IPS-18a (cell line): Measurements from ENCODE around the gene RBFOX1.

ENCODE experiments used
- H3K27ac ChIP-seq: one replicate; pipeline ENCODE4 v1.5.1; 2013; ENCODE audit warnings: low read length
- H3K27me3 ChIP-seq: one replicate; pipeline ENCODE4 v1.6.1; 2013; ENCODE audit warnings: mild to moderate bottlenecking, low read length; ENCODE audit not compliant: control insufficient read depth, insufficient read depth
- H3K36me3 ChIP-seq: one replicate; pipeline ENCODE4 v1.6.1; 2013; ENCODE audit warnings: low read depth, low read length; ENCODE audit not compliant: control insufficient read depth
- H3K4me1 ChIP-seq: one replicate; pipeline ENCODE4 v1.6.1; 2013; ENCODE audit warnings: low read depth, low read length; ENCODE audit not compliant: control insufficient read depth
- H3K4me3 ChIP-seq: one replicate; pipeline ENCODE4 v1.5.1; 2013; ENCODE audit warnings: low read length
- H3K9ac ChIP-seq: one replicate; pipeline ENCODE4 v1.6.1; 2013; ENCODE audit warnings: mild to moderate bottlenecking, low read length, moderate library complexity
- H3K9me3 ChIP-seq: one replicate; pipeline ENCODE4 v1.6.1; 2013; ENCODE audit warnings: low read depth, low read length; ENCODE audit not compliant: control insufficient read depth

RBFOX1 gene

DNA sequence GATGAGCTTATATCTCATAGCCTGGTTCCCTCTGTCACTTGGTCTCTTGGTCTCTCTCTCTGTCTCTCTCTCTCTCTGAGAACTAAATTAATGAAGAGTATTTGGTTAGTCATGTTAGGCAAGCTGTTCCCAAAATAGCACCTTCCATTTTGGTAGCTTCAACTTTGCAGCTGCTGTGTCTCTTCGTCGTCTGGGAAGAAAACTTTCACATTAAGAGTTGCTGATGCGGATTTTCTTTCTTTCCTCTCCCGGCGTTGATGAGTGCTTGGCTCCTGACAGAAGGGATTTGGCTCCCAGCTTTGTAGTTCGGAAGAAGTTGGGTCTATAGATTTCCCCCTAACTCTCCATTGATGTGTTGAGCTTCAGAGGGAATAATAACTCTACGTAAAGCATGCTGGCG is at the start of gene RBFOX1:
Gene RBFOX1, plus strand, starts transcription at position 235 of the 400 bp plus-strand sequence.
- Histone ChIP-seq H3K9ac (no peak within 1 kb of the TSS), H3K9me3 (no peaks in the 10 kb centered on the region), H3K4me3 (no peak within 1 kb of the TSS), H3K4me1 (no peaks in the 10 kb centered on the region), H3K27me3 (no peaks in the 10 kb centered on the region), H3K36me3 (no peaks in the 10 kb centered on the region), H3K27ac (no peak within 1 kb of the TSS)

DNA sequence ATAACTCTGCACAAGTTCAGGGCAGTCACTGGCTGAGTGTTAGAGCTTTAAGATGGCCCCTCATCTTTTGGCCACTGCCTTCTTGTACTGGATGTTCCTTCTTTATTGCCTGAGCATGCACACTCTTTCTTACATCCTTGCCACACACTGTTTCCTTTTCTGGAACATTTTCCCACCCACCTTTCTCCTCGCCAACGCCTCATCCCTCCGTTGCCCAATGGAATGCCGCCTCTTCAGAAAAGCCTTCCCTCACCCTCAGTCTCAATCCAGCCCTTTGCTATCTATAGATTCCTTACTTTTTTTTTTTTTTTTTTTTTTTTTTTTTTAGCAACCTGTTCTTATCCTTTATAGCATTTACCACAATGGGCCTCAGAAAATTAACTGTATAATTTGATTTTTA is 47.9 kb upstream of the RBFOX1 start:
- Histone ChIP-seq H3K27me3 (no peaks in the 10 kb centered on the region), H3K4me1 (no peaks in the 10 kb centered on the region), H3K27ac (no peak overlapping the region), H3K36me3 (no peaks in the 10 kb centered on the region), H3K9me3 (peaks cover 4% of the 10 kb centered on the region), H3K9ac (no peak overlapping the region), H3K4me3 (no peak overlapping the region)

DNA sequence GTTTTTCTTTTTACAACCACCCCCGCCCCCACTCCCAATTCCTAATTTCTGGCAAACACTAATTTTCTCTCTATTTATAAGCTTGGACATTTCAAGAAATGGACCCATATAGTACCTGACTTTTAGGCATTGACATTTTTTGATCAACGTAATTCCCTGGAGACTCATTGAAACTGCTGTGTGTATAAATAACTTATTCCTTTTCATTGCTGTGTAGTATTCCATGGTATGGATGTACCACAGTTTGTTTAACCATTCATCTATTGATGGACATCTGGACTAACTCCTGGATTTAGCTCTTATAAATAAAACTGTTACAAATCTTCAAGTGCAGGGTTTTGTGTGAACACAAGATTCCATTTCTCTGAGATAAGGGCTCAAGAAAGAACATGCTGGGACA is 47.1 kb upstream of the RBFOX1 start:
- peaks cover 4% of the 10 kb centered on the region for H3K9me3 ChIP-seq

DNA sequence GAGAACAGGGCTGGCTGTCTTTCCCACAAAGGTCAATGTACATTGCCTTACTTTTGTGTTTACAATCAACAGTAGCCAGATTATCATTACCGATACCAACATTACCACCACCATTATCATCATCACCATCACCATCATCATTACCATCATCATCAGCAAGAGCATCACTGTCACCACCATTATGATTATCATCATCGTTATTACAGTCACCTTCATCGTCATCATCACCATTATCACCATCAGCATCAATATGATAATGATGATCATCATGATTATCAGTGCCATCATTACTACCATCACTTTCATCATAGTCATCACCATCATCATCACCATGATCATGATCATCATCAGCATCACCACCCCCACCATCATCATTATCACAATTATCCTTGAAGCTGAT is 43.3 kb upstream of the RBFOX1 start:
- H3K9ac ChIP-seq: no peak overlapping the region
- no peak overlapping the region for H3K4me3 ChIP-seq
- no peak overlapping the region for H3K27ac ChIP-seq
- H3K4me1 ChIP-seq: no peaks in the 10 kb centered on the region
- no peaks in the 10 kb centered on the region for H3K27me3 ChIP-seq
- peaks cover 4% of the 10 kb centered on the region for H3K9me3 ChIP-seq
- H3K36me3 ChIP-seq: no peaks in the 10 kb centered on the region

More for the DNA sequence above, 47.1 kb upstream of the RBFOX1 start:
- Histone ChIP-seq H3K9ac (no peak overlapping the region), H3K4me1 (no peaks in the 10 kb centered on the region), H3K27me3 (no peaks in the 10 kb centered on the region), H3K4me3 (no peak overlapping the region), H3K36me3 (no peaks in the 10 kb centered on the region), H3K27ac (no peak overlapping the region)

DNA sequence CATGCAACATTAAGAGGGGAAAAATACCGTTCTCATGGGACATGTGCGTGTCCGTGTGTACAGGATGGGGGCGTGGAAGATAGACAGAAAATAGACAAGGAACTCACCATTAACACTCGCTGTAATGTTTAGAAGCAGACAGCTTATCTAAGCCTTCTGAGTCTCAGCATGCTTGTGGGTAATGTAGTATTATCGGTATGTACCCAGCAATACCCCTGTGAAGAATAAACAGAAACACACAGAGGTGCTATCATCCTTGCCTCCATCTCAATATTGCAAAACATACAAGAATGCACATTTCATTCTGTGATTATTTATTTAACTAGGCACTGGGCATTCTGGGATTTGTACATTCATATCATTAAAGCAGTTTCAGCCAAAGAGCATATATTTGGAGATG is 42.0 kb upstream of the RBFOX1 start:
- Histone ChIP-seq H3K27me3 (no peaks in the 10 kb centered on the region), H3K27ac (no peak overlapping the region), H3K4me3 (no peak overlapping the region), H3K9me3 (no peaks in the 10 kb centered on the region), H3K4me1 (no peaks in the 10 kb centered on the region), H3K9ac (no peak overlapping the region), H3K36me3 (no peaks in the 10 kb centered on the region)

DNA sequence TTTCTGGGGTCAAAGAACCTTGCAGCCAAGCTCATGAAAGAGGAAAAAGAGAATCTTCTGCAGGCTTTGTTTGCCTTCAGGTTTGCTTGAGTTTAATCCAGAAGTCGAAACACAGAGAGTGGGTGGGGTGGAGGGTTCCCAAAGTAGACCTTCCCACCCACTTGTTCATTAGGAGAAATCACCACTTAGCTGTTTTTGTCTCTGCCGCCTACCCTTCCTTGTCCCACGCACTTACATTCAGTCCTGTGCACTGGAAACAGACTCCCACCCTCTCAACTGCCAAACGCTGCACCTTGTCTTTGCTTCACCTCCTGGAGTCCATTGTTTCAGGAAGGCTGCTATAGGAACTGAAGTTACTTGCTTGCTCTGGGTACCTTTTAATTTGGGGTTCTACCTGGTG is 38.6 kb upstream of the RBFOX1 start:
- no peak overlapping the region for H3K27ac ChIP-seq
- no peaks in the 10 kb centered on the region for H3K9me3 ChIP-seq
- no peaks in the 10 kb centered on the region for H3K27me3 ChIP-seq
- H3K36me3 ChIP-seq: no peaks in the 10 kb centered on the region
- no peak overlapping the region for H3K9ac ChIP-seq
- H3K4me3 ChIP-seq: no peak overlapping the region
- no peaks in the 10 kb centered on the region for H3K4me1 ChIP-seq

DNA sequence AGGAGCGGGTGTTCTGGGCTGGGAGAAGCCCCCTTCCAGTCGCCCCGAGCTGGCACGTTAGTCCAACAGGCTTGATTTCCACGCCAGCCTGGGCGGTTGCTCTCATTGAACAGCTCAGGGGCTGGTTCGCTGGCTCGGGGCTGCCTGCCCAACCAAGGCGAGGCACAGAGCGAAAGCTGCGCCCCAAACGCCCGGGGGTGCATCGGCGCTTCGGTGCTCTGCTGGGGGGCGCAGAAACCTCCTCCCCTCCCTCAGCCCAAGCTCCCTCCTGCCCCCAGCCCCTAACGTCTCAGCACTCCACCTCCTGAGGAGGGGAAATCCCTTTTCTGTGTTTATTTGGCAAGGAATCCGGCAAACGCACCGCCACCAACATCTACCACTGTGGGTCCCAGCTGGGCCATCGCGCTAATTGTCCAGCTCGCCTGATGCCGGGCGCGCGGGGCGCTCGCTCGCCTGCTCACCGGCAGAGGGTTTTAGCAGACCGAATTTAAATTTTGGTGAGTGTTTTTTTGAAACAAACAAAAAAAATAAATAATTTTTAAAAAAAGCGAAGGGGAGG is 29.5 kb upstream of the RBFOX1 start:
- H3K36me3 ChIP-seq: no peaks in the 10 kb centered on the region
- peaks cover 49% of the 10 kb centered on the region for H3K27me3 ChIP-seq
- peak overlapping the region; percentile 83 for H3K4me3 ChIP-seq
- peak overlapping the region; percentile 13 for H3K9ac ChIP-seq
- no peak overlapping the region for H3K27ac ChIP-seq
- no peaks in the 10 kb centered on the region for H3K9me3 ChIP-seq
- H3K4me1 ChIP-seq: peaks cover 10% of the 10 kb centered on the region

DNA sequence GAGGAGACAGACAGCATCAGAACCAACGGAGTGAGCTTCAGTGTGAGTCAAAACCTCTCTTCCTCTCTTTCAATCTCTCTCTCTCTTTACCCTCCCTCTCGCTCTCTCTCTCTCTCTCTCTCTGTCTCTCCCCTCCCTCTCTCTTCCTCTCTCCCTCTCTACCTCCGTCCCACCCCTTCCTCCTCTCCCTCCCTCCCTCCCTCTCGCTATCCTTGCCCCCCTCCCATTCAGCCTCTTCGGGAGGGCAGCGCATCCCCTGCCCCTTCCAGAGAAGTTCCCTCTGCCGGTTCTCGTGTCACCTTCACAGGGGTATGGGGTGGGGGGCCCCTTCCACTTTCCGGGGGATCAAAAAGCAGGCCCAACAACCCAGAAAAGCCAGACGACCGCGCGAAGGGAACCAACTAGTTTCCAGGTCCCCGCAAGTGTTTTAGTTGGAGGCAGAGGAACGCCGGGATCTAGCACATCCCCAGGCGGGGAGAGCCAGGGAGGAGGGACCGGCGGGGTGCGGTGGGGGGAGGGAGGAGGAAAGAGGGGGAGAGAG is 28.9 kb upstream of the RBFOX1 start:
- peak overlapping the region; percentile 83 for H3K4me3 ChIP-seq
- H3K9me3 ChIP-seq: no peaks in the 10 kb centered on the region
- H3K4me1 ChIP-seq: peaks cover 10% of the 10 kb centered on the region
- H3K9ac ChIP-seq: peak overlapping the region; percentile 13
- no peaks in the 10 kb centered on the region for H3K36me3 ChIP-seq
- peaks cover 49% of the 10 kb centered on the region for H3K27me3 ChIP-seq
- H3K27ac ChIP-seq: no peak overlapping the region

DNA sequence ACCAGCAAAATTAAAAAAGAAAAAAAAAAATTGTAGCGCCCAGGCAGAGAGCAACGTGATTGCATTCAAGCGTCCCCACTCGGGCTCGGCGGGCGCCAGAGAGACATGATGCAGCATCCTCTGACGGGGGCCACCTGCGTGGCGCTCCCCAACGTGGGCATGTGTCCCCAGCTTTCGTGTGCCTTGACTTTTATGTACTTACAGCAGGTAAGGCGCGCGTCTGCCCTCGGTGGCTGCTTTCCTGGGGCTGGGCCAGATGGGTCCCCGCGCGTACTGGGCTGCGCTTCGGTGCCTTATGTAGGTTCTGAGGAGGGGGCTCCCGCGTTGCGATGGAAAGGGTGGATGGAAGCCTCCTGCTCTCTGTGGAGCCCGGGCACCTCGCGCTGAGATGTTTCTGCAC is 28.4 kb upstream of the RBFOX1 start:
- no peak overlapping the region for H3K9ac ChIP-seq
- peaks cover 10% of the 10 kb centered on the region for H3K4me1 ChIP-seq
- no peaks in the 10 kb centered on the region for H3K36me3 ChIP-seq
- H3K27ac ChIP-seq: no peak overlapping the region
- H3K9me3 ChIP-seq: no peaks in the 10 kb centered on the region
- peaks cover 49% of the 10 kb centered on the region for H3K27me3 ChIP-seq
- H3K4me3 ChIP-seq: peak overlapping the region; percentile 83

DNA sequence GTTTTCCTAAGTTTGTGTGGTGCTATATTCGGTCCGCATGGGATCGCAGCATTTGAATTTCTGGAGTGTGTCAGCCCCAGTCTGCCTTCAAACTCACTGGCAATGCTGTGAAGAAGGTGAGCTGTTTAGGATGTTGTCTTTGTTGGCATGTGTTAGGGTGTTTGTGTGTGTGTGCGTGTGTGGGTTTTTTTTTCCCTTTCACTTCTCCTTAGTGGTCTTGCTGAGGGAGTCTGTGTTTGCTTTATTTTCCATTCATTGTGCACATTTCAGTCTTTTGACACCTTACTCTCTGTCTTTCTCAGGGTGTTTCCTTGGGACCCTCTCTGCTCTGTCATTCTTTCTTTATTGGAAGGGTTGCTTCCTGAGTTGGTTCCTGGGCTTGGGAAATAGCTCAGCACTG is 27.7 kb upstream of the RBFOX1 start:
- Histone ChIP-seq H3K9ac (no peak overlapping the region), H3K36me3 (no peaks in the 10 kb centered on the region), H3K27ac (no peak overlapping the region), H3K4me1 (peaks cover 10% of the 10 kb centered on the region), H3K9me3 (no peaks in the 10 kb centered on the region), H3K4me3 (peak overlapping the region; percentile 83), H3K27me3 (peaks cover 49% of the 10 kb centered on the region)

DNA sequence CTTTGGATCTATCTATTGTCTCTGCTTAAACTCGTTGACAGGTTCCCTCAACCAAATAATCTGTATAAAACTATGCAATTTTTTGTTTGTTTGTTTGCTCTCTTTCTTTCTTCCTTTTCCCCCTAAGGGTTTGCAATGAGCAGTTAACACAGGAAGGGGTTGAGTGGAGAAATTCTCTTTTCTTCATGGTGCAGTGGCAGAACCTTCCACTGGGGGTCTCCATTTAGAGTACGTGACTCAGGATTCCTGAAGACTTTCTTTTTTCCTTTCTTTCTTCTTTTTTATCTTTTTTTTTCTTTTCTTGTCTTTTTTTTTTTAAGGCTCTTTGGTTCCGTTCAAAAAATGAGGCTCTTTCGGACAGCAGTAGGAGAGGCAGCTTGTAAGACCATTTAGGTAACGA is 19.5 kb upstream of the RBFOX1 start:
- no peaks in the 10 kb centered on the region for H3K9me3 ChIP-seq
- H3K4me3 ChIP-seq: no peak overlapping the region
- no peaks in the 10 kb centered on the region for H3K36me3 ChIP-seq
- no peaks in the 10 kb centered on the region for H3K4me1 ChIP-seq
- H3K27me3 ChIP-seq: no peaks in the 10 kb centered on the region
- no peak overlapping the region for H3K9ac ChIP-seq
- H3K27ac ChIP-seq: no peak overlapping the region

DNA sequence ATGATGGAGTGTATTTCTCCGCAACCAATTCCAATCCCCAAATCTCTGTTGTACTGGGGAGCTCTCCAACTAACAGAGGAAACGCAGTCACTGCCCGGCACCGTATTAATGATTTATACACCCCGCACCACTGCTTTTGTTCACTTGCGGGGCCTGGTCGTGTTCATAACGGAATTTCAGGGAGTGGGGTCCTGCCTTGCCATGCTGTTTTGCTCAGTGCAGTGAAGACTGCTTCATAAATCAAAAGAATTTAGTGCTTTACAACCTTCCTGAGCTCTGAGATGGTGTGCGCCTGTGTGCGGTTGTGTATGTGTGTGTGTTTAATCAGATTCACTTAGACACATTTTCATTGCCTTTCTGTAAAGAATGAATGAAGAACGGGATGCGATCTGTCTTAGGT is 18.5 kb upstream of the RBFOX1 start:
- H3K27ac ChIP-seq: no peak overlapping the region
- H3K36me3 ChIP-seq: no peaks in the 10 kb centered on the region
- no peaks in the 10 kb centered on the region for H3K27me3 ChIP-seq
- no peak overlapping the region for H3K4me3 ChIP-seq
- H3K9ac ChIP-seq: no peak overlapping the region
- H3K4me1 ChIP-seq: no peaks in the 10 kb centered on the region
- H3K9me3 ChIP-seq: no peaks in the 10 kb centered on the region
